Naive thymus-derived CD8-positive, alpha-beta T cell (primary cell): ENCODE data around the gene DDX17. TPM values are rescaled to one million over a fixed set of nuclear protein-coding genes. Genes with fewer than 3 reads are reported as not detected.
A peak's percentile ranks its signal among the peaks of the same experiment; 100 is the strongest.

Experiments used
- ATAC-seq, 2 donors: fragments of 150-1000 bp; cut with Tn5 transposase in 1 of 2; sonication (Bioruptor Pico), chemical (Tn5 transposase) in 1 of 2; 1 replicate in 1 of 2; 2 replicates in 1 of 2; pipeline ENCODE4 v1.10.0; 2021; ENCODE audit warnings: mild to moderate bottlenecking in 2 of 2, moderate library complexity in 2 of 2
- POLR2A ChIA-PET: fragments of 350-600 bp; sonication (Branson Sonifier 250); formaldehyde crosslinking; loops from one replicate; lab custom pipeline; 2021; ENCODE audit warnings: antibody characterized with exemption; lab: Charles Lee
- DNase-seq, 10 donors: peaks; one replicate each; pipeline versions ENCODE4 v3.0.0 to v3.0.0-alpha.2; 2020 to 2022
- H3K27ac Mint-ChIP-seq, 10 donors: one replicate each; pipeline ENCODE4 v1.8.0; 2020 to 2022; ENCODE audit warnings: mild to moderate bottlenecking in 10 of 10, mixed read lengths in 10 of 10, moderate library complexity in 4 of 10, inconsistent platforms in 1 of 10
- H3K27me3 Mint-ChIP-seq, 5 donors: one replicate each; pipeline ENCODE4 v1.8.0; 2021 to 2022; ENCODE audit warnings: mixed read lengths in 5 of 5
- H3K36me3 Mint-ChIP-seq, 3 donors: one replicate each; pipeline ENCODE4 v1.8.0; 2020 to 2022; ENCODE audit warnings: mixed read lengths in 3 of 3, mild to moderate bottlenecking in 2 of 3, inconsistent platforms in 1 of 3
- H3K4me1 Mint-ChIP-seq, 4 donors: one replicate each; pipeline ENCODE4 v1.8.0; 2021 to 2022; ENCODE audit warnings: mixed read lengths in 4 of 4
- H3K4me3 Mint-ChIP-seq, 10 donors: one replicate each; pipeline ENCODE4 v1.8.0; 2020 to 2022; ENCODE audit warnings: mild to moderate bottlenecking in 10 of 10, mixed read lengths in 10 of 10, moderate library complexity in 6 of 10, inconsistent platforms in 1 of 10
- H3K9me3 Mint-ChIP-seq, 9 donors: one replicate each; pipeline ENCODE4 v1.8.0; 2020 to 2022; ENCODE audit warnings: mixed read lengths in 9 of 9, mild to moderate bottlenecking in 3 of 9, inconsistent platforms in 1 of 9, moderate library complexity in 1 of 9
- polyA plus RNA-seq, 3 donors: library from polyadenylated mRNA; unstranded; fragments of 300-500 nt; fragmentation: Illumina TruSeq; gene quantifications; one replicate each; pipeline ENCODE4 v1.2.3, GENCODE V29; 2021
- total RNA-seq, 8 experiments: library from RNA in 2 of 8; stranded (reverse) in 2 of 8; gene quantifications; one replicate each; pipeline ENCODE4 v1.2.3 and lab custom pipeline; 2021 to 2026

DDX17 gene
- total and polyA plus RNA-seq, 5 experiments from 2014 or later, result 27.3 to 1,044 (median 38.7) TPM

DNA sequence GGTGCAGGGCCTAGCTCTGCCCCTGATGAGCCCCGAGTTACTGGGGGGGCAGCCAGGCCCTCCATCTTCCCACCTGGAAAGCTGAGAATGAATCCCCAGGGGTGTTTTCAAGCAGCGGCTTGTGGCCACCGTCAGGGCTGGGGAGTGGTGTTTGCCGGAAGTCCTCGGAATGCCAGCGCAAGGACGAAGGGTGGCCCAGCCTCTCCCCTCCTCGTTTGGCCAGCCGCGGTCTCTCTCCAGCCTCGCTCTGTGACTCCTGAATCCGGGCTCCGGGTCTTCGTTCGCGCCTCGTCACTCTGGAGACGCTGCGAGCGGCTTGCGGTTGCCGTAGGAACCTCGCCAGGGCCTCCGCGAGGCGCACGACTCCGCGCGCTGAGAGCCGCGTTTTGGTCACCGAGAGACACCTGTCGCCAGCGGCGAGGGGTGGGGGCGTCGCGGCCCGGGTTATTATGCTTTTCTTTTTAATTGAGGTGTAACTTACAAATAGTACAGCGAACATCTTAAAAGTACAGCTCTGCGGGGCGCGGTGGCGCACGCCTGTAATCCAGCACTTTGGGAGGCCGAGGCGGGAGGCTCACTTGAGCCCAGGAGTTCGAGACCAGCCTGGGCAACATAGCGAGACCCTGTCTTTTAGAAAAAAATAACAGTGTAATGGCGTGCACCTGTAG, 44.6 kb downstream of the DDX17 start:
- peaks cover 5 to 13% (median 11%) of the 10 kb centered on the region in 4 donors for H3K4me1 Mint-ChIP-seq
- peaks cover 0 to 3% (median 0%) of the 10 kb centered on the region in 9 donors for H3K9me3 Mint-ChIP-seq
- H3K4me3 Mint-ChIP-seq, result peak overlapping the region in 5 of 10 donors; percentile 14 to 53 (median 33)
- POLR2A ChIA-PET, result no interaction called here
- H3K36me3 Mint-ChIP-seq, result peaks cover 0 to 7% (median 0%) of the 10 kb centered on the region in 3 donors
- peaks cover 34 to 85% (median 56%) of the 10 kb centered on the region in 5 donors for H3K27me3 Mint-ChIP-seq
- peak overlapping the region in 1 of 10 donors; percentile 20 for H3K27ac Mint-ChIP-seq
- ATAC-seq, result peak; percentile 74 to 78
- DNase-seq, result peak in 8 of 10 donors; percentile 19 to 66 (median 45)

- Mint-ChIP-seq H3K4me3 (peak overlapping the region in 3 of 10 donors; percentile 4 to 53 (median 30)), H3K36me3 (peaks cover 0 to 11% (median 0%) of the 10 kb centered on the region in 3 donors), H3K9me3 (peaks cover 0 to 3% (median 0%) of the 10 kb centered on the region in 9 donors), H3K4me1 (peaks cover 7 to 16% (median 13%) of the 10 kb centered on the region in 4 donors), H3K27me3 (peaks cover 37 to 85% (median 59%) of the 10 kb centered on the region in 5 donors), H3K27ac (peak overlapping the region in 1 of 10 donors; percentile 20)
- ATAC-seq (peak; percentile 38 to 39), DNase-seq (no peak)
- POLR2A ChIA-PET, result no interaction called here
Observed at GRCh38 chr22:38461057-38461413, 45.1 kb downstream of the DDX17 start.

GRCh38 chr22:38460426-38460840, 45.7 kb downstream of the DDX17 start:
- Mint-ChIP-seq H3K4me3 (peak overlapping the region in 2 of 10 donors; percentile 2 to 30), H3K27me3 (peaks cover 37 to 79% (median 59%) of the 10 kb centered on the region in 5 donors), H3K4me1 (peaks cover 7 to 16% (median 13%) of the 10 kb centered on the region in 4 donors), H3K9me3 (peaks cover 0 to 3% (median 0%) of the 10 kb centered on the region in 9 donors), H3K36me3 (peaks cover 0 to 11% (median 0%) of the 10 kb centered on the region in 3 donors), H3K27ac (peak overlapping the region in 1 of 10 donors; percentile 68)
- POLR2A ChIA-PET, result no interaction called here
- DNase-seq (peak in 1 of 10 donors; percentile 53), ATAC-seq (no peak)

- ATAC-seq, result no peak
- Mint-ChIP-seq H3K36me3 (peaks cover 0 to 14% (median 0%) of the 10 kb centered on the region in 3 donors), H3K4me1 (peaks cover 11 to 19% (median 17%) of the 10 kb centered on the region in 4 donors), H3K4me3 (peak overlapping the region; percentile 50 to 88 (median 76)), H3K27me3 (peaks cover 40 to 81% (median 55%) of the 10 kb centered on the region in 5 donors), H3K27ac (peak overlapping the region in 3 of 10 donors; percentile 14 to 61 (median 54)), H3K9me3 (peaks cover 0 to 3% (median 0%) of the 10 kb centered on the region in 9 donors)
- POLR2A ChIA-PET, result no interaction called here
- DNase-seq, result no peak
Observed at GRCh38 chr22:38456841-38457699, 49.0 kb downstream of the DDX17 start.

- H3K27ac Mint-ChIP-seq, result peak overlapping the region in 6 of 10 donors; percentile 14 to 70 (median 60)
- POLR2A ChIA-PET, result no interaction called here
- peak in 1 of 10 donors; percentile 45 for DNase-seq
- peaks cover 0 to 3% (median 0%) of the 10 kb centered on the region in 9 donors for H3K9me3 Mint-ChIP-seq
- peaks cover 0 to 14% (median 0%) of the 10 kb centered on the region in 3 donors for H3K36me3 Mint-ChIP-seq
- H3K4me3 Mint-ChIP-seq, result peak overlapping the region; percentile 50 to 88 (median 76)
- peaks cover 38 to 82% (median 55%) of the 10 kb centered on the region in 5 donors for H3K27me3 Mint-ChIP-seq
- H3K4me1 Mint-ChIP-seq, result peaks cover 11 to 19% (median 12%) of the 10 kb centered on the region in 4 donors
- ATAC-seq, result no peak
Observed at GRCh38 chr22:38456272-38456835, 49.8 kb downstream of the DDX17 start.

GRCh38 chr22:38455530-38456271, 50.4 kb downstream of the DDX17 start:
- Mint-ChIP-seq H3K4me1 (peaks cover 11 to 19% (median 12%) of the 10 kb centered on the region in 4 donors), H3K27me3 (peaks cover 38 to 85% (median 55%) of the 10 kb centered on the region in 5 donors), H3K4me3 (peak overlapping the region in 7 of 10 donors; percentile 50 to 88 (median 77)), H3K9me3 (peaks cover 0 to 3% (median 0%) of the 10 kb centered on the region in 9 donors), H3K27ac (no peak overlapping the region), H3K36me3 (peaks cover 0 to 14% (median 0%) of the 10 kb centered on the region in 3 donors)
- ATAC-seq (peak in 1 of 2 donors; percentile 24), DNase-seq (peak in 2 of 10 donors; percentile 18 to 58)
- POLR2A ChIA-PET, result no interaction called here

GRCh38 chr22:38455076-38455529, 51.0 kb downstream of the DDX17 start, which contains the start of gene KCNJ4:
Gene KCNJ4, minus strand, starts transcription at chr22:38455199. Its CDS starts 27,067 bp downstream, at chr22:38428132.
- no peak for DNase-seq
- peak in 1 of 2 donors; percentile 32 for ATAC-seq
- Mint-ChIP-seq H3K27me3 (peaks cover 39 to 85% (median 55%) of the 10 kb centered on the region in 5 donors), H3K36me3 (peaks cover 0 to 14% (median 0%) of the 10 kb centered on the region in 3 donors), H3K4me1 (peaks cover 11 to 19% (median 12%) of the 10 kb centered on the region in 4 donors), H3K9me3 (peaks cover 0 to 3% (median 0%) of the 10 kb centered on the region in 9 donors), H3K27ac (peak within 1 kb of the TSS in 3 of 10 donors; percentile 27 to 70 (median 34)), H3K4me3 (peak within 1 kb of the TSS; percentile 79 to 90 (median 84))
- POLR2A ChIA-PET, result no interaction called here

DNA sequence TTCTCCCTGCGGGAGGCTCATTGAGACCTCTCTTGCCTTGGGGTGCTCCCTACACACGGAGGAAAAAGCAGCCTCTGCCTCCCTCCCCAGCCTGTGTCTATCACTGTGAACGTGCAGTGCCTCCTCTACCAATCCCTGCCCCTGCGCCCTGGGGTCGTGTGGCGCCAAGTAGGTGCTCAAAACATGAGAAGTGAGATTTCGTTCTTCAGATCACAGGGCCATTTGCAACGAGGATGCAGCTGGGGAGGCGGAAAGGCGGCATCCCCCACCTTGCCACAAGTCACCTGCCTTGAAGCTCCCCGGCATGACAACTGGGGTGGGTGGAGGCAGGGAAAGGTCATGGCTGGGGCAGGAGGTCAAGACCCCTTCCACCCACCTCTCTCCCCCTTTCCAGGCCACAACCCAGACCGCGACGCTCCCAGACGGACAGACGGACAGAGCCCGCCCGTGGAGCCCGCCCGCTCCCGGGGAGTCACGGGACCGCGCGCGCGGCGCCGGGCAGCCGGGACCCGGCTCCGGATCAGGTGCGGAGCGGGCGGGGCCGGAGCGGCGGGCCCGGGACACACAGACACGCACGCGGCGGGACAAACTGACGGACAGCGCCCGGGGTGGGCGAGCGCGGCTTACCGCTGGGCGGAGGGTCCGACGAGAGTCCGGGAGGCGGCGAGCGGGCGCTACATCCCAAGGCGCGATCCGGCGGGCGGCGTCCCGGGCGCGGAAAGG, 51.6 kb downstream of the DDX17 start:
- ATAC-seq (peak; percentile 59 to 74), DNase-seq (peak in 5 of 10 donors; percentile 28 to 63 (median 39))
- Mint-ChIP-seq H3K36me3 (peaks cover 0 to 14% (median 0%) of the 10 kb centered on the region in 3 donors), H3K4me1 (peaks cover 11 to 19% (median 12%) of the 10 kb centered on the region in 4 donors), H3K27ac (peak overlapping the region in 3 of 10 donors; percentile 27 to 70 (median 34)), H3K27me3 (peaks cover 43 to 87% (median 55%) of the 10 kb centered on the region in 5 donors), H3K4me3 (peak overlapping the region; percentile 79 to 90 (median 84)), H3K9me3 (peaks cover 0 to 3% (median 0%) of the 10 kb centered on the region in 9 donors)
- POLR2A ChIA-PET, result no interaction called here

- H3K27me3 Mint-ChIP-seq, result peaks cover 40 to 87% (median 50%) of the 10 kb centered on the region in 5 donors
- POLR2A ChIA-PET, result no interaction called here
Observed at GRCh38 chr22:38453996-38454352, 52.1 kb downstream of the DDX17 start.

DNA sequence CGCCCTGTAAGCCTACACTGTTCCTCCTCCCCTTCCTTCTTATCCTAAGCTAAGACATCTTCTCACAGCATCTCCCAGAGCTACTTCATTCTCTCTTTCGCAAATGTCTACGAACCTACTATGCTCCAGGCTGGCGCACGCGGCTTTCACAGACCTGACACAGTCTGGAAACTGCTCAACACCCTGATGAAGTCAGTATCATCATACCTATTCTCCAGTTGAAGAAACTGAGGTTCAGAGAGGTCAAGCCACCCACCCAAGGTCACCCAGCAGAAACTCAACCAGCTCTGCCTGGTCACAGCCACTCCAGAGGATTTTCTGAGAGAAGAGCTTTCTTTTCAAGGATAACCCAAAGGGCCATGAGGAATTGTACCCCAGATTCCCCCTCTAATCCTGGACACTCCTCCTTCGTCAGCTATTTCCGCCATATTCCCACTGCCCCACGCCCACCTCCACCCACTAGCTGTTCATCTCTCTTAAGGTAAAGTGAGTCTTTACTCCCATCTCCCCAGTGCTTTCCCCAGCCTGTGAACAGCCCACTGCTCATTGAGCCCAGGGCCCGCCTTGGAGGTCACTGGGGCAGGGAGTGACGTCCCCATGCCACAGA, 52.9 kb downstream of the DDX17 start:
- H3K4me1 Mint-ChIP-seq, result peaks cover 11 to 19% (median 12%) of the 10 kb centered on the region in 4 donors
- H3K27me3 Mint-ChIP-seq, result peaks cover 38 to 82% (median 44%) of the 10 kb centered on the region in 5 donors
- H3K27ac Mint-ChIP-seq, result no peak overlapping the region
- peaks cover 0 to 14% (median 0%) of the 10 kb centered on the region in 3 donors for H3K36me3 Mint-ChIP-seq
- POLR2A ChIA-PET, result interaction anchor here (0.6 kb wide), 1 partner anchor 61 kb away, joined by 8 read pairs; no protein-coding TSS in a partner anchor
- DNase-seq (peak in 1 of 10 donors; percentile 37), ATAC-seq (no peak)
- peak overlapping the region in 6 of 10 donors; percentile 7 to 68 (median 30) for H3K4me3 Mint-ChIP-seq
- H3K9me3 Mint-ChIP-seq, result peaks cover 0 to 3% (median 0%) of the 10 kb centered on the region in 9 donors

More at GRCh38 chr22:38453996-38454352, 52.1 kb downstream of the DDX17 start:
- Mint-ChIP-seq H3K36me3 (peaks cover 0 to 14% (median 0%) of the 10 kb centered on the region in 3 donors), H3K9me3 (peaks cover 0 to 3% (median 0%) of the 10 kb centered on the region in 9 donors), H3K4me3 (peak overlapping the region in 7 of 10 donors; percentile 60 to 90 (median 84)), H3K27ac (peak overlapping the region in 1 of 10 donors; percentile 34), H3K4me1 (peaks cover 11 to 19% (median 12%) of the 10 kb centered on the region in 4 donors)
- peak in 1 of 10 donors; percentile 45 for DNase-seq
- ATAC-seq, result no peak
